ENCODE measurements around the gene JAG1. TPM values are rescaled to one million over a fixed set of nuclear protein-coding genes. Genes with fewer than 3 reads are reported as not detected.

JAG1 gene
- total RNA-seq, 2 donors from 2014 or later = 66.5 to 102 TPM

DNA sequence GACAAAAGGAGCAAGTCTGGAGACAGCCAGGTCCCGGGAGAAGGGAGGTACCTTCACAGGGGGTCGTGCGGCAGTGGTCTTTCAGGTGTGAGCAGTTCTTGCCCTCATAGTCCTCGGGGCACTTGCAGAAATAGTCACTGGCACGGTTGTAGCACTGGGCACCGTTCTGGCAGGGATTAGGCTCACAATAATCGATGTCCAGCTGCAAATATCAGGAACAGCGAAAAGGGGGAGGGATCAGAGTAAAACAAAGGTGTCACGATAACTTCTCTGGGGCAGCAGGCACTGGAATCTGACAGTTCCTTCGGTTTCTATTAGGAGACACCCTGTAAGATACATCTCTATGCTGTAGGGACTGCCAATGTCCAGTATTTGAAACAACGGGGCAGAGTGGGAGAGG, 25.9 kb downstream of the JAG1 start:
- Histone ChIP-seq H3K27ac (no peak overlapping the region), H3K4me1 (no peaks in the 10 kb centered on the region), H3K27me3 (no peaks in the 10 kb centered on the region), H3K9ac (ENCODE audit: low read depth in 2 of 2, low read length in 2 of 2) (no peak overlapping the region), H3K36me3 (peaks cover 26% of the 10 kb centered on the region), H3K9me3 (no peaks in the 10 kb centered on the region), H3K4me3 (no peak overlapping the region)
- TF ChIP-seq, protein P1, sequence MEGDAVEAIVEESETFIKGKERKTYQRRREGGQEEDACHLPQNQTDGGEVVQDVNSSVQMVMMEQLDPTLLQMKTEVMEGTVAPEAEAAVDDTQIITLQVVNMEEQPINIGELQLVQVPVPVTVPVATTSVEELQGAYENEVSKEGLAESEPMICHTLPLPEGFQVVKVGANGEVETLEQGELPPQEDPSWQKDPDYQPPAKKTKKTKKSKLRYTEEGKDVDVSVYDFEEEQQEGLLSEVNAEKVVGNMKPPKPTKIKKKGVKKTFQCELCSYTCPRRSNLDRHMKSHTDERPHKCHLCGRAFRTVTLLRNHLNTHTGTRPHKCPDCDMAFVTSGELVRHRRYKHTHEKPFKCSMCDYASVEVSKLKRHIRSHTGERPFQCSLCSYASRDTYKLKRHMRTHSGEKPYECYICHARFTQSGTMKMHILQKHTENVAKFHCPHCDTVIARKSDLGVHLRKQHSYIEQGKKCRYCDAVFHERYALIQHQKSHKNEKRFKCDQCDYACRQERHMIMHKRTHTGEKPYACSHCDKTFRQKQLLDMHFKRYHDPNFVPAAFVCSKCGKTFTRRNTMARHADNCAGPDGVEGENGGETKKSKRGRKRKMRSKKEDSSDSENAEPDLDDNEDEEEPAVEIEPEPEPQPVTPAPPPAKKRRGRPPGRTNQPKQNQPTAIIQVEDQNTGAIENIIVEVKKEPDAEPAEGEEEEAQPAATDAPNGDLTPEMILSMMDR (IDR thresholded peaks at IDR 0.05) = no peak
- DNase-seq = no peak
- intact Hi-C loops (cut with DNase I) = no loop called here

DNA sequence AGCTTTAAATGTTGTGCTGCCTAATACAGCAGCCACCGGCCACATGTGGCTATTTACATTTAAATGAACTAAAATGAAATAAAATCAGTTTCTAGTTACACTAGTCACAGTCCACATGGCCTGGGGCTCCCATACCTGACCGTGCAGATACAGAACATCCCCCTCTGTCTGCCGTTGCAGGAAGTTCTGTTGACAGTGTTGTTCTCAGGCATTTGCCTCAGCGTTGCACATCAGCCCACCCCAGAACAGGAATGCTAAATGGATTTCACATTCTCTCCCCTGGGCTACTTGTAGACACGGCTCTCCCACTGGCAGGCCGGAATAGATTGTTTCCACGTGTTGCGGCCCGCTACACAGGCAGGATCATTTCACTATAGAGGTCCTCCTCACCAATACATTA, 26.3 kb downstream of the JAG1 start:
- no peaks in the 10 kb centered on the region for H3K4me1 ChIP-seq

DNA sequence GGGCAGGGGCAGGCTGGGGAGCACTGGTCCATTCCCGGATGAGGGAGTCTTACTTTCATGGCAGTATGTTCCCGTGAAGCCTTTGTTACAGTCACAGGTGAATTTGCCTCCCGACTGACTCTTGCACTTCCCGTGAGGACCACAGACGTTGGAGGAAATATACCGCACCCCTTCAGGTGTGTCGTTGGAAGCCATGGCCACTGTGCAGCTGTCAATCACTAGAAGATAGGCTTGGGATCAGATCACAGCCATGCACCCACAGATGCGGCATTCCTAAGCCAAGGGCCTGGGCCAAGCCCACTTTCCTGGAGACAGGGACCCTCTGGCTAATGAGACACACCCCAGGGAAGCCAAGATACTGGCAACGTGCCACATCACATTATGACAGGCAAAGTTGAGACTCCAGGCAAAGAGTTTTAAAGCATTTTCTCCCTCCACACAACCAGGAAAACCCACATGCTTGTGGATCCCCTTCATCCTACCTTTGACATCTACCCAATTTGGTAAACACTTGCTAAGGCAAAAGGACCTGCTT, 26.8 kb downstream of the JAG1 start:
- Histone ChIP-seq H3K9me3 (no peaks in the 10 kb centered on the region), H3K36me3 (peaks cover 30% of the 10 kb centered on the region), H3K4me1 (no peaks in the 10 kb centered on the region), H3K4me3 (no peak overlapping the region), H3K27me3 (no peaks in the 10 kb centered on the region), H3K27ac (no peak overlapping the region), H3K9ac (ENCODE audit: low read depth in 2 of 2, low read length in 2 of 2) (no peak overlapping the region)
- intact Hi-C loops (cut with DNase I) = no loop called here
- TF ChIP-seq, protein P1 (IDR thresholded peaks at IDR 0.05) = no peak
- no peak for DNase-seq

More for the DNA sequence above, 26.3 kb downstream of the JAG1 start:
- no peak for DNase-seq
- no peaks in the 10 kb centered on the region for H3K9me3 ChIP-seq
- H3K4me3 ChIP-seq = no peak overlapping the region
- H3K9ac ChIP-seq (ENCODE audit: low read depth in 2 of 2, low read length in 2 of 2) = no peak overlapping the region
- H3K27me3 ChIP-seq = no peaks in the 10 kb centered on the region
- H3K36me3 ChIP-seq = peaks cover 26% of the 10 kb centered on the region
- H3K27ac ChIP-seq = no peak overlapping the region
- intact Hi-C loops (cut with DNase I) = no loop called here
- TF ChIP-seq, protein P1 (IDR thresholded peaks at IDR 0.05) = no peak

DNA sequence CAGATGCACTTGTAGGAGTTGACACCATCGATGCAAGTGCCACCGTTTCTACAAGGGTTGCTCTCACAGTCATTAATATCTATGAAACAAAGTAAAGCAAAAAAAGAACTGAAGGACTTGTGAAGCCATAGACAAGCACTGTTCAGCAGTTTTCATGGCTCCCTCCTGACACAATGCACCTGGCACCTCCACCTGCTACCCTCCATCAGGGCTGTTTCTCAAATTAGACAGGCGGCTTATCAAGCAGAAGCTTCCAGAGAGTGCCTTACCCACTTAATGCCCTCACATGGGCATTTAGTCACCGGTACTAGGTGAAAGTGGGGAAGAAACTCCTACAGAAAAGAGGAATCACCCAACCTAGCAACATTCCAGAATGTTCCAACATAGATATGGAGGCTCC, 27.8 kb downstream of the JAG1 start:
- intact Hi-C loops (cut with DNase I) = no loop called here
- DNase-seq = no peak
- Histone ChIP-seq H3K4me3 (no peak overlapping the region), H3K27ac (no peak overlapping the region), H3K36me3 (peaks cover 29% of the 10 kb centered on the region), H3K9ac (ENCODE audit: low read depth in 2 of 2, low read length in 2 of 2) (no peak overlapping the region), H3K27me3 (no peaks in the 10 kb centered on the region), H3K9me3 (no peaks in the 10 kb centered on the region), H3K4me1 (no peaks in the 10 kb centered on the region)
- TF ChIP-seq, protein P1 (IDR thresholded peaks at IDR 0.05) = no peak

DNA sequence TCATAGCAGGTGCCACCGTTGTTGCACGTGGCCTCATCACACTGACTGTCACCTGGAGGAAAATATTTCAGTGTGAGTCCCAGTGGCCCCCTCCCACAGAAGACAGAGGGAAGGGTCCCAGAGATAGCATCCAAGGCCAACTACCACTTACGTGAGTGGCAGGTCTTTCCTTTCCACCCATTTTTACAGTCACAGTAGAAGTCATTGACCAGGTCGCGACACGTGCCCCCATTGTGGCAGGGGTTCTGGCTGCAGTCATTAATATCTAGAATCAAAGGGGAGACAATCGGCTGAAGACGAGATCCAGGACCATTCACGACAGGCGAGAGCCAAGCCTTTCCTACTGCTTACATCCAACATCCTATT, 28.6 kb downstream of the JAG1 start:
- peaks cover 28% of the 10 kb centered on the region for H3K36me3 ChIP-seq

More for the DNA sequence above, 28.6 kb downstream of the JAG1 start:
- H3K9ac ChIP-seq (ENCODE audit: low read depth in 2 of 2, low read length in 2 of 2) = no peak overlapping the region
- H3K4me3 ChIP-seq = no peak overlapping the region
- no peak for DNase-seq
- no peaks in the 10 kb centered on the region for H3K27me3 ChIP-seq
- no peaks in the 10 kb centered on the region for H3K9me3 ChIP-seq
- no peaks in the 10 kb centered on the region for H3K4me1 ChIP-seq
- TF ChIP-seq, protein P1 (IDR thresholded peaks at IDR 0.05) = no peak
- H3K27ac ChIP-seq = no peak overlapping the region
- intact Hi-C loops (cut with DNase I) = no loop called here

Data from colonic mucosa (tissue), 4 donors.